LNCaP clone FGC (cell line): Measurements from ENCODE around the gene NME1.

Experiments
- DNase-seq: peaks from one replicate; pipeline ENCODE4 v3.0.0-alpha.2; 2011; ENCODE audit warnings: low read depth
- H3K4me3 ChIP-seq: 2 replicates; pipeline ENCODE4 v1.5.1; 2011; ENCODE audit warnings: mild to moderate bottlenecking, low read depth, low read length, control low read depth
- TF ChIP-seq, protein P1 (sequence below): IDR thresholded peaks from 2 replicates; pipeline ENCODE4 v1.5.1; 2012; ENCODE audit warnings: mild to moderate bottlenecking; ENCODE audit not compliant: control insufficient read depth, insufficient read depth; ENCODE audit errors: extremely low read depth

NME1 gene

DNA sequence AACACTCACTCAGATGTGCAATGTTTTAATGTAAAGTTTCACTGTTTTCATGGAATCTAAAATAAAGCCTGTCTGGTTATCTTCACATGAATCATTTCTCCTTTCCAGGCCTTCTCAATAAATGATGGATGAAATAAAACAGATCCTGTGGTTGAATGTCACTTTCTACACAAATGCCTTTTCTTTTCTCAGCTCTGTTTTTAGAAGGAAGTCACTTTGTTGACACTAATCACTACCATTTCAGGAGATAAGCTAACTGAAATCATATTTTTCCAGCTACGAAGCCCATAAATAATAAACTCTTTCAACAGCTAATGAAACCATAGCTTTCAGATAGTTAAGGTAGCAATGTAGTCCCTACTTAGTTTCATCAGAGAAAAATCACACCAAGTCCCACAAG lies 30.8 kb downstream of the NME1 start:
- DNase-seq, result no peak
- H3K4me3 ChIP-seq, result no peak overlapping the region
- TF ChIP-seq, protein P1, sequence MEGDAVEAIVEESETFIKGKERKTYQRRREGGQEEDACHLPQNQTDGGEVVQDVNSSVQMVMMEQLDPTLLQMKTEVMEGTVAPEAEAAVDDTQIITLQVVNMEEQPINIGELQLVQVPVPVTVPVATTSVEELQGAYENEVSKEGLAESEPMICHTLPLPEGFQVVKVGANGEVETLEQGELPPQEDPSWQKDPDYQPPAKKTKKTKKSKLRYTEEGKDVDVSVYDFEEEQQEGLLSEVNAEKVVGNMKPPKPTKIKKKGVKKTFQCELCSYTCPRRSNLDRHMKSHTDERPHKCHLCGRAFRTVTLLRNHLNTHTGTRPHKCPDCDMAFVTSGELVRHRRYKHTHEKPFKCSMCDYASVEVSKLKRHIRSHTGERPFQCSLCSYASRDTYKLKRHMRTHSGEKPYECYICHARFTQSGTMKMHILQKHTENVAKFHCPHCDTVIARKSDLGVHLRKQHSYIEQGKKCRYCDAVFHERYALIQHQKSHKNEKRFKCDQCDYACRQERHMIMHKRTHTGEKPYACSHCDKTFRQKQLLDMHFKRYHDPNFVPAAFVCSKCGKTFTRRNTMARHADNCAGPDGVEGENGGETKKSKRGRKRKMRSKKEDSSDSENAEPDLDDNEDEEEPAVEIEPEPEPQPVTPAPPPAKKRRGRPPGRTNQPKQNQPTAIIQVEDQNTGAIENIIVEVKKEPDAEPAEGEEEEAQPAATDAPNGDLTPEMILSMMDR, result no peak

DNA sequence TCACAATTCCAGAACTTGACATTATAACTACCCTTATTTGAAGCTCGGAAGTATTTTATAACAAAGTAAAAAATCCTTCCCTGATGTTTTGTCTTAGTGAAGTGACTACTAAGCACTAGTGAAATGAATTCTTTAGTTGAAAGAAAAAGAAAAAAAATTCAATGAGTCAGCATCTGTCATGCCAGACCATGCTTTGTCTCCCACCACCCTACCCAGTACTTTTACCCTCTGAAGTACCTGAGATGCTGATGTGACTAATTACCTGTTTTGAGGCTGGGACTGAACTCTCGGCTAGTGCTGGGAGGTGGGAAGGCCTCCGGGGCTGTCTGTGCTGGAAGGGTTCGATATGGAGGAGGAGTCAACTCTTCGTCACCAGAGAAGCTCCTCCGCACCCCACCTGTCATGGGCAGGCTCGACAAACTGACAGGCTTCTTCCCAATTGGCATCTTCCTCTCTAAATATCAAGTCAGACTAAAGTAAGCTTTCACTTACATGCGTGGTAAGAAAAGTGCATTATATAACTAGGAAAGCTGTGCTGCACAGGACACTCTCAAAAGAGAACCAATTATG lies 32.5 kb downstream of the NME1 start:
- TF ChIP-seq, protein P1, result no peak
- no peak overlapping the region for H3K4me3 ChIP-seq
- no peak for DNase-seq

DNA sequence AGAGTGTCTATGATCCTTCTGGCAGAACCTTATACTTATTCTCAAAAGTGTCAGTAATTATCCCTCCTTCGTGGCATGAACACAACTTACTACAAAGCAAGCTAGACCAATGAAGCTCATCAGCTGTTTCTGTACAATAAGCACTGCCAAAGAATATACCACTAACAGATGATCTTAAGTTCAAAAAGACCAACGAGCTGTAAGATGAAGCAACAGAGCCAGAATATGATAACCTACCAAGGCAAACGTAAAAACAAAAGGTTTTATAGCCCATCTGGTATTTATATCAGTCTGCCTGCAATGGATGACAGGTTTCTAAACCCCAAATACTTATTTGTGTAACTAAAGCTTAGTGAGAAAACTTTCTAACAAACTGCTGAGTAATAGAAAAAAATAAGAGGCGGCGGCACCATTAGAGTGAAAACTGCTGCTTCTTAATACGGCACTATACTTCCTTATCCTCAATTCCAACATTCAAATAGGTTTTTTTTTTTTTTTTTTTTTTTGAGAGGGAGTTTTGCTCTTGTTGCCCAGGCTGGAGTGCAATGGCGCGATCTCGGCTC lies 35.0 kb downstream of the NME1 start:
- TF ChIP-seq, protein P1, result no peak
- DNase-seq, result no peak
- H3K4me3 ChIP-seq, result no peak overlapping the region

DNA sequence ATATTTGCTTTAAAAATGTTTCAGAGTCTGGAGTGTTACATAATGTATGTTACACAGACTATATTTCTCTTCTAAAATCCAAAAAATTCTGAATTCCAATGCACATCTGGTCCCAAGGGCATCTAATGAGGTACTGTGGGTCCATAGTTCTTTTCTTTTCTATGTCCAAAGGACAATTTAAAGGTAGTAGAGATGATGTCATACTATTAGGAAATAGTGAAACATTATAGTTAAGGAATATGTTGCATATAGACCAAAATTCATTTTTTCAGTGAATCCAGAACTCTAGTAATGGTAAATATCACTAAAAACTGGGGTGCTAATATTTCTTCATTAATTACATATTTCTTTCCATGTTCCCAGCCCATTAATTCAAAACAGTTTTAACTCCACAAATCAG lies 35.8 kb downstream of the NME1 start:
- TF ChIP-seq, protein P1, result no peak
- DNase-seq, result no peak
- no peak overlapping the region for H3K4me3 ChIP-seq

DNA sequence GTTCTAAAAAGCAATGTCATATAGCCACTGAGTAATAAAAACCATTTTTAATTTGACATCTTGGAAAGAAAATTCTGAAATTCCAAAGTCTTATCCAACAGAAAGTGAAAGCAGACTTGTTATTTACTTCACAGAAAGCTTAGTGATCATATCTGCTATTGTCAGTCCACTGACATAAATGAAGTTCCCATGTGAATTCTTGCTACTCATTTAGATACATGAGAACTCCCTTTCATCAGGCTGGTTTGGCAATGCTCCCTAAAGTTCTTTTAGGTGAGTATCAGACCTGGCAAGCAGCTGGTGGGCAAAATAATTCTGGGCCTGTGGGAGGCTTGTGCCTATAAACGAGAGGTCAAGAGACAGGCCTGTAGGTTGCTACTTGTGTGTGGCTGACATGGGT lies 36.3 kb downstream of the NME1 start:
- DNase-seq, result no peak
- no peak overlapping the region for H3K4me3 ChIP-seq
- TF ChIP-seq, protein P1, result no peak

DNA sequence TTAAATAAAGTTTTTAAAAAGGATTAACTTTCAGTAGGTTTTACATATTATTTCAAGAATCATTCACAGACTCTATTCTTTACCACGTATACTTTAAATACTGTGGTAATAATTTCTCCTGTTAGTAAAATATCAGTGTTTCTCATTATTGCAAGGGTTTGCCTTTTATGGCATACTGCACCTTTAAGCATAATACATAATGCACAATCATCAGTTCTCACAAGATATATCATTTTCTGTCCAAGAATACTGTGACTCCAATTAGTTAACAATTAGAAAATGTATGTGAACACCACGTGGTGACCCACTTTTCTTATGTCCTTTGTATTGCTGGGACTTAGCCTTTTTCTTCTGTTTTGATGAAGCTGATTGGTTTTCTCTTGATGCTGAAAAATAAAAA lies 38.5 kb downstream of the NME1 start:
- no peak overlapping the region for H3K4me3 ChIP-seq
- DNase-seq, result no peak
- TF ChIP-seq, protein P1, result no peak

DNA sequence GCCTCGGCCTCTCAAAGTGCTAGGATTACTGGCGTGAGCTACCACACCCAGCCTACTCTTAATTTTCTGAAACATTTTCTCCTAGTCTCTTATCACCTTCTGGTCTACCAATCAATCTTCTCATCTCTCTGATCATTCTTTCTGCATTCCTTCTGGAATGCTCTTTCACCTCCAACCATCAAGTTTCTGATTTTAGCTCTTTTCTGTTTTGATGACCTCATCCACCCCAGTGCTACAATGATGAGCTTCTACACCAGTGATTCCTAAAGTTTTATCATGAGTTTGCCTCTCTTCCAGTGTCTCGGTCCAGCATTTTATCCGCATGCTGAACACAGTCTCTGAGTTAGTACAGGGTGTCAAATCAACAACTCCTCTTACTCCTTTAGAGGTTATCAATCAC lies 44.4 kb downstream of the NME1 start:
- H3K4me3 ChIP-seq, result no peak overlapping the region
- DNase-seq, result no peak
- TF ChIP-seq, protein P1, result no peak
